Activated T-cell treated with anti-CD3 and anti-CD28 coated beads, Interleukin-2, amount 50 U/mL, for 72 hours (primary cell): ENCODE measurements around the gene PGBD5. TPM values are rescaled to one million over a fixed set of nuclear protein-coding genes. Genes with fewer than 3 reads are reported as not detected.

ENCODE experiments used
- ATAC-seq, 2 donors: fragments of 150-1000 bp; cut with Tn5 transposase; replicated peaks in 1 of 2; 2 replicates each; pipeline ENCODE4 v1.10.0; 2021; ENCODE audit warnings: moderate library complexity in 2 of 2, mild to moderate bottlenecking in 1 of 2
- DNase-seq, 2 donors: peaks; one replicate each; pipeline ENCODE4 v3.0.0; 2021 to 2022; ENCODE audit warnings: mixed read lengths in 1 of 2
- H3K27ac Mint-ChIP-seq: one replicate; pipeline ENCODE4 v1.8.0; 2022; ENCODE audit warnings: mild to moderate bottlenecking, moderate library complexity, mixed read lengths
- H3K27me3 Mint-ChIP-seq: one replicate; pipeline ENCODE4 v1.8.0; 2022; ENCODE audit warnings: low read depth, mixed read lengths
- H3K36me3 Mint-ChIP-seq, 2 donors: one replicate each; pipeline ENCODE4 v1.8.0; 2022; ENCODE audit warnings: mixed read lengths in 2 of 2, mild to moderate bottlenecking in 1 of 2; ENCODE audit not compliant: insufficient read depth in 2 of 2
- H3K4me1 Mint-ChIP-seq: one replicate; pipeline ENCODE4 v1.8.0; 2022; ENCODE audit warnings: low read depth, mixed read lengths
- H3K4me3 Mint-ChIP-seq, 2 donors: one replicate each; pipeline ENCODE4 v1.8.0; 2022; ENCODE audit warnings: mild to moderate bottlenecking in 2 of 2, mixed read lengths in 2 of 2, moderate library complexity in 2 of 2
- H3K9me3 Mint-ChIP-seq, 2 donors: one replicate each; pipeline ENCODE4 v1.8.0; 2022; ENCODE audit warnings: mixed read lengths in 2 of 2
- total RNA-seq, 2 donors: library from RNA; stranded (reverse); gene quantifications; one replicate each; pipeline ENCODE4 v1.2.3, GENCODE V29; 2022

Gene PGBD5
- total RNA-seq, 2 donors from 2014 or later = 0.12 TPM; not detected in 1

DNA sequence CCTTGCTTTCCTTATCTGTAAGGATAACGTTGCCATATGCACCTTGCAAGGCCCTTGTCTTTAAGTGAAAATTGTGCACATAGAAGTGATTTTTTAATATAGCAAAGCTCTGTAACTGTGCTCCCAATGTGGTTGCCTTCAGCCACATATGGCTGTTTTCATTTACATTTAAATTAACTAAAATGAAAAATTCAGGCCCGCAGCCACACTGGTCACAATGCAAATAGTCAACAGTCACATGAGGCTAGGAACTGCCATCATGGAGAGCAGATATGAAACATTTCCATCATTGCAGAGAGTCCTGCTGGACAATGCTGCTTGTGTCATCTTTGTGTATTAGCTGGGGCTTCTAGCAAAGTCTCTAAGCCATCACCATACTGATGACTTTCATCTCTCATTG lies 83.4 kb downstream of the PGBD5 start:
- no peak for DNase-seq
- Mint-ChIP-seq H3K4me1 (no peaks in the 10 kb centered on the region), H3K36me3 (no peaks in the 10 kb centered on the region), H3K27me3 (peaks cover 27% of the 10 kb centered on the region), H3K27ac (no peak overlapping the region), H3K4me3 (no peak overlapping the region), H3K9me3 (no peaks in the 10 kb centered on the region)
- ATAC-seq = no peak

DNA sequence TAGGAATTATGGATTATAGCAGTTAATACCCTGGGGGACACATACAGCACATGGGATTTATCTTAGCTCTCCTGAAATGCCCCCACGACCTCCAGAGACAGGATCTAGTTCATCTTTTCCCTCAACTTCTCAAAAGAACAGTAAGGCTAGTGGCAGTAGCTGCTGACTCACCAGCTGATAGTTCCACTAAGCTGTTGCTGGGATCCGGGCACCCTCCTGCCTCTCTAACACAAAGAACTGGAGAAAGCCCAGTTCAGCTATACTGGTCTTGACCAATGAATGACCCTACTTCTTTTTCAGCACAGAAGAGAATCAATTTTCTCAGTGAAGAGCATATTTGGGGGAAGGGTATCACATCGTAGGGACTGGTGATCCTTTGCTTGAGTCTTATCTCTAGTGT lies 84.1 kb downstream of the PGBD5 start:
- Mint-ChIP-seq H3K4me1 (no peaks in the 10 kb centered on the region), H3K9me3 (no peaks in the 10 kb centered on the region), H3K27me3 (peaks cover 32% of the 10 kb centered on the region), H3K36me3 (no peaks in the 10 kb centered on the region), H3K27ac (no peak overlapping the region), H3K4me3 (no peak overlapping the region)
- DNase-seq (no peak), ATAC-seq (no peak)

DNA sequence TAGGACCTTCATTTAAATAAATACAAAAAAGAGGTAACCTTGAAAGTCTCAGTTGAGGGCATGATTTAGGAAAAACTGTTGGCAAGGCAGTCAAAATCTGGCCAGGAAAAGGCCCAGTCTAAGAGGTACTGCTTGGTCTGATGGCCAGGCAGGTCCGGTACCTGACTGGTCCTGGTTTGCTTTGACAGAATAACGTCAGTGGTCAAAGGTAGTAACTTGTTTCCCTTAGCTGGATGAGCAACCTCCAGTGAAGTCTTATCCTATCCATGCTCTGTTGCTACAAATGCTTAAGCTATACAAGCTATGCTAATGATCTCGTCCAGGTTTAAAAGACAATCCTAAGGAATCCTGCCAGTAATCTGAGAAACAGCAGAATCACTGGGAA lies 85.0 kb downstream of the PGBD5 start:
- H3K4me3 Mint-ChIP-seq = no peak overlapping the region
- no peaks in the 10 kb centered on the region for H3K9me3 Mint-ChIP-seq
- no peaks in the 10 kb centered on the region for H3K36me3 Mint-ChIP-seq
- no peaks in the 10 kb centered on the region for H3K4me1 Mint-ChIP-seq
- ATAC-seq = no peak
- DNase-seq = no peak
- no peak overlapping the region for H3K27ac Mint-ChIP-seq
- peaks cover 35% of the 10 kb centered on the region for H3K27me3 Mint-ChIP-seq

DNA sequence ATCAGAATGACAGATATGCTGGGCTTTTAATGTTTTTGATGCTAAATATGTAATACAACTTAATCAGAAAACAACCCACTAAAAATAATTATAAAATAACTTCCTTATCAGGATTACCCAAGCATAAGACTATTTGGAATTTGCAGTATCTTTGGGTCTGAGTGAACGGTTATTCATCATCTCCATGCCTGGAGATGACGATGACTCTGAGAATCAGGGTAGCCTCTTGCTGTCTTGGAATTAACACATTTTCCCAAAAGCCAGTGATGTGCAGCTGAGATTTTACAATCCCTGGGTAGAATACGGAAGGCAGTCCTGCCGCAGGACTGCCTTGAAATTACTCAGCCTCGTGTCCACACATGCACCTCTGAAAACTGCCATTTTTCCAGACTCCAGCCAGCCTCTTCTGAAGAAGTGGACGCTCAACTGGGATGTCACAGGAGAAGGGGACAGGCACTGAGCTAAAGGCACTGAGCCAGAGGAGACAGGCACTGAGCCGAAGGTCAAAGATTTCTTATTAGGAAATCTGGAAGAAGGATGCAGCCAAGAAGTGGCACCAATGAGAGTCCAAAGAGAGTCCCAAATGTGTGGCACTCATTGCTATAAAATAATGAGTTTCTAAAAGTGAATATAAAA lies 85.5 kb downstream of the PGBD5 start:
- ATAC-seq = no peak
- H3K9me3 Mint-ChIP-seq = no peaks in the 10 kb centered on the region

DNA sequence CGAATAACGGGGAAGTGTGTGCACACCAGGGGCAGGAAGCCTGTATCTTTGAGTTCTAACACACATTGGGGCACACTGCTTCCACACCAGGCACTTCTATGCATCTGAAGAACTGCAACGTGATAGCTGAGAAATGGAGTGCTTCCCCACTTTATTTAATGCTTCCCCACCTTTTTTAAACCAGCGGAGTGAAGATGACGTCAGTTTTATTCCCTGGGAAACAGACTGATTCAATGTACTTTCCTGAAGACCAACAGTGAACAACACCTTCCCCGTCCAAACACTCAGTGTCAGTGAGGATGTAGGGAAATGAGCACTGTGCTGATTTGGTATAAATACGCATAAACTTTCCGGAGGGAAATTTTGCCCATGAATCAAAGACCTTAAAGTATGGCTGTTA lies 87.1 kb downstream of the PGBD5 start:
- peaks cover 24% of the 10 kb centered on the region for H3K27me3 Mint-ChIP-seq
- DNase-seq (no peak), ATAC-seq (no peak)
- H3K27ac Mint-ChIP-seq = no peak overlapping the region
- H3K4me3 Mint-ChIP-seq = no peak overlapping the region
- H3K36me3 Mint-ChIP-seq = no peaks in the 10 kb centered on the region
- no peaks in the 10 kb centered on the region for H3K4me1 Mint-ChIP-seq
- H3K9me3 Mint-ChIP-seq = no peaks in the 10 kb centered on the region

More for the DNA sequence above, 85.5 kb downstream of the PGBD5 start:
- no peaks in the 10 kb centered on the region for H3K36me3 Mint-ChIP-seq
- no peak overlapping the region for H3K27ac Mint-ChIP-seq
- no peak overlapping the region for H3K4me3 Mint-ChIP-seq
- peaks cover 35% of the 10 kb centered on the region for H3K27me3 Mint-ChIP-seq
- DNase-seq = no peak
- no peaks in the 10 kb centered on the region for H3K4me1 Mint-ChIP-seq

DNA sequence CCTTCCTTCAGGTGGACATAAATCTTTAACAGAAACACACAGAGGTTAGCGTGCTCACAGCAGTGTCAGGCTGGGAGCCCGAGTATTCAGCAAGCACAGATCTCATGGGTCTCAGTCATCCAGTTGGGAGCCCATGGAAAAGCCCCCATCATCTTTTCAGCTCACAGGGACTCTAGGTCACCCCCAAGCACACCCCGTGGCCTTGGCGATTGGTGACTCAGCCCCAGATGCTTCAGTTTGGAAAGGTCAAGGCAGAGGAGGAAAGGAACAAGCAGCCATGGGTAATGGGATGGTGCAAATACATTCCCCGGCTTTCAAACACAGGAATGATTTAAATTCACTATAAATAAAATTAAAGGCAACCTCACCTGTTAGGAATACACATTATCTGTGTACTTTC lies 88.9 kb downstream of the PGBD5 start:
- H3K27ac Mint-ChIP-seq = no peak overlapping the region
- ATAC-seq = no peak
- H3K36me3 Mint-ChIP-seq = no peaks in the 10 kb centered on the region
- no peak for DNase-seq
- H3K27me3 Mint-ChIP-seq = peaks cover 13% of the 10 kb centered on the region
- no peak overlapping the region for H3K4me3 Mint-ChIP-seq
- no peaks in the 10 kb centered on the region for H3K9me3 Mint-ChIP-seq
- H3K4me1 Mint-ChIP-seq = no peaks in the 10 kb centered on the region

DNA sequence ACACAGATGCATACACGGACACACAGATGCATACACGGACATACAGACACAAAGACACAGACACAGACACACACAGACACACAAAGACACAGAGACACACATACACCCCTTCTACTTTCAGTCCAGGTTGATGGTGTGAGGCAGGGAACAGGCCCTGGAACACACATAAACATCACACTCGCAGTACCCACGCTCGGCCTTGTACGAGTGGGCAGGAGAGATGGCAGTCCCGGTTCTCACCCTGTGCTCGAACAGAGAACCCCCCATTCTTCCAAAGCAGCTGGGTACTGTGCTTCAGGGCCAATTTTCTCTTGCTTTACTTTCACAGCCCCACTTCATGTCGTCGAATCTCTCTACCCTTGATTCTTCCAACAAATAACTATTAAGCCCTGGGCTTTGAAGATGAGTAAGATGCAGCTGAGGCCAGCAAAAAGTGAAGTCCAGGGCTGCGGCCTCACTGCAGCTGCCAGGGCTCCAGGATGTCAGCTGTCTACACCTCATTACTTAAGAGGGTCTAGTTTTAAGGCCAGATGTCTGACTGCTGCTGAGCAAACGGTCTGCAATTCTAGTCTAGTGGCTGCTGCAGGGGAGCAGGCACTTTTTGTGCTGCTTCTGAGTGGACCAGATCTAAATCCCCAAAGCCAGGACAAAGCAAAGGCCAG lies 90.1 kb downstream of the PGBD5 start:
- ATAC-seq (no peak), DNase-seq (no peak)
- no peaks in the 10 kb centered on the region for H3K4me1 Mint-ChIP-seq
- no peak overlapping the region for H3K27ac Mint-ChIP-seq
- H3K9me3 Mint-ChIP-seq = no peaks in the 10 kb centered on the region
- peaks cover 10% of the 10 kb centered on the region for H3K27me3 Mint-ChIP-seq
- no peak overlapping the region for H3K4me3 Mint-ChIP-seq
- H3K36me3 Mint-ChIP-seq = no peaks in the 10 kb centered on the region

DNA sequence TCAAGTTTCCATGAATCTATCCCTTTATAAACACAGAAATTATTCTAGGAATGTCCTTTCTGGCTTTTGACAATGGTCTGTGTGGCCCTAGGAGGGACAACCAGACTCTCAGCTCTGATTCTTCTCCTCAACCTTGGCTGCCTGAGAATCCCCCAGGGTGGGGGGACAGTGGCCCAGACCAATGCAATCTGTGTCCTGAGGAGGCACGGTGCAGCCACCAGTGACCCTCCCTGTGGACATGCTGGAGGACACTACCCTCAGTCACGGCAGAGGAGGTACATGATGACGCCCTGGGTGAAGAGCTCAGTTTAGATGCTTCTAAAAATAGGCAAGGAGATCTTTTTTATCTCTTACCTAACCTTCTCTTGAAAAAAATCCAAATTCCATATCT lies 91.7 kb downstream of the PGBD5 start:
- Mint-ChIP-seq H3K36me3 (no peaks in the 10 kb centered on the region), H3K27me3 (peaks cover 13% of the 10 kb centered on the region), H3K4me1 (no peaks in the 10 kb centered on the region), H3K27ac (no peak overlapping the region), H3K9me3 (no peaks in the 10 kb centered on the region), H3K4me3 (no peak overlapping the region)
- ATAC-seq (no peak), DNase-seq (no peak)

DNA sequence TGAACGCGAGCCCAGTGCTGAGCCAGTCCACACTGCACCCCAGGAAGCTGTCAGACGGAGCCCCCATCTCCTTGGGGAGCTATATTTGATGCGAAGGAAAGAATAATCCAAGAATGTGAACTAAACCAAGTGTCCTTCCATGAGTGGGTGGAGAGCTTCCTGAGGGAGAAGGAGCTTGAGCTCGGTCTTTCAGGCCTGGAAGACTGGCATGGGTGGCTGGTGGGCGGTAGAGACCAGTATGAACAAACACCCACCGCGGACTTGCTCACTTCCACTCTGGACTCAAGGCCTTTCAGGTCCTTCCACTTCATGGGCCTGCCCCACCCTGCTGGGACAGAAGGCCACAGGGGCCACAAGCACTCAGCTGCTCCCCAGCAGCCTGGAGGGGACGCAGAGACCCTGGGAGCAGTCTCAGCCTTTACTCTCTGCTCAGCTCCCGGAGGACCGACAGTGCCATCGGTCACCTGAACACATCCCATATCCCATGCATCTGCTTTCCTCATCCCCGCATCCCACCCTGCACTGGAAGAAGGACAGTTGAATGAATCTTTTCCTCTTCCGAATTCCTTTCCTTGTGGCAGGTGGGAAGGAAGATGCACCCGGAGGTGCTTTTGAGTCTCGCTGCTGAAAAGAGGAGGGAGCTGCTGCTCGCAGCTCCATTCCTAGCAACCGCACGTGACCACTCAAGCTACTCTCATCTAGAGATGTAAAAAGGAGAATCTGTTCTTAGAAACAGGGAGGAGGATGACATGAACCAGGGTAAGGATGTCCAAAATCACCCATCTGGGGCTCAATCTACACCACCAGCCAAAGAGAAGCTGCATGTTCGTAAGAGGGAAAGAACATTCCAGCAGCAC lies 92.3 kb downstream of the PGBD5 start:
- Mint-ChIP-seq H3K27me3 (peaks cover 15% of the 10 kb centered on the region), H3K27ac (no peak overlapping the region), H3K4me3 (no peak overlapping the region), H3K9me3 (no peaks in the 10 kb centered on the region), H3K36me3 (no peaks in the 10 kb centered on the region), H3K4me1 (no peaks in the 10 kb centered on the region)
- no peak for DNase-seq
- no peak for ATAC-seq

DNA sequence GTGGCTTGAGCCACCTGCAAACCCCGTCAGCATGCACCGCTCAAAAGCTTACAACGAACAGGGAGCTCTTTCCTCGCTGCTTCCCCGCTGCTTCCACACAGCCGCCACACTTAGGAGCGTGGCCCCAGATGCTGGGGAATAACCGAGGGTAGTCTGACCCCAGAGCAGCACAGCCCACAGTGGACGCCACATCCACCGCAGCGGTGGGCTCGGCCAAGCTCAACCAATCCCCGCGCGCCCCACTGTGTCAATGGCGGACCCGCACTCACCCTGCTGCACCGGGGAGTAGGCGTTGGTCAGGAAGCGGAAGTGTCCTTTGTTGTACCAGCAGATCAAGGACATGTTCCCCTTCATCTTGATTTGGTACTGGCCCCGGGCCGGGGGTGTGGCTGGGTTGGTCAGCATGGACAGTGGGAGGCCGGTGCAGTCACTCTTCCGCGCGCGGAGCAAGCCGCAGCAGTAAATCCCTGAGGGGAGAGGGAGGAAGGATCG lies 93.5 kb downstream of the PGBD5 start:
- Mint-ChIP-seq H3K4me1 (peaks cover 8% of the 10 kb centered on the region), H3K36me3 (no peaks in the 10 kb centered on the region), H3K9me3 (no peaks in the 10 kb centered on the region), H3K27me3 (peaks cover 13% of the 10 kb centered on the region), H3K4me3 (no peak overlapping the region), H3K27ac (no peak overlapping the region)
- ATAC-seq (no peak), DNase-seq (no peak)

DNA sequence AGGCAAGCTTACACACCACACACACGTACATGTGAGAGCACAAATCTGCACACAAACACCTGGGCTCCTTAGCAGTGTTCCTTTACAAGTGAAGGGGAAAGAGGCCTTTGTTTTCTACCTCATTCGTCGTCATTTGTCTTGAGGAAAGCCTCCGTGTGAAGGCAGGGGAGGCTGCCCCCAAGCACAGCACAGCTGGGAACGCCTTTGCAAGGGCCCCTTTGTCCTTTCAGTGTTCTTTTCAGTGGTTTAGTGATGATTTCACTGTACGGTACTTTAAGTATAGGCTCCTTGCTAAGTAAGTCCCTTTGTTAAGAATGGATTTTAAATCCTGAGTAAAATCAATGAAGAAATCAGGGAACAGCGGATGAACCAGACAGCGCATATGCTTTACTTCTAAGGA lies 94.1 kb downstream of the PGBD5 start:
- peaks cover 8% of the 10 kb centered on the region for H3K27me3 Mint-ChIP-seq
- H3K4me3 Mint-ChIP-seq = no peak overlapping the region
- no peak overlapping the region for H3K27ac Mint-ChIP-seq
- ATAC-seq (no peak), DNase-seq (no peak)
- no peaks in the 10 kb centered on the region for H3K36me3 Mint-ChIP-seq
- H3K4me1 Mint-ChIP-seq = peaks cover 8% of the 10 kb centered on the region
- no peaks in the 10 kb centered on the region for H3K9me3 Mint-ChIP-seq

DNA sequence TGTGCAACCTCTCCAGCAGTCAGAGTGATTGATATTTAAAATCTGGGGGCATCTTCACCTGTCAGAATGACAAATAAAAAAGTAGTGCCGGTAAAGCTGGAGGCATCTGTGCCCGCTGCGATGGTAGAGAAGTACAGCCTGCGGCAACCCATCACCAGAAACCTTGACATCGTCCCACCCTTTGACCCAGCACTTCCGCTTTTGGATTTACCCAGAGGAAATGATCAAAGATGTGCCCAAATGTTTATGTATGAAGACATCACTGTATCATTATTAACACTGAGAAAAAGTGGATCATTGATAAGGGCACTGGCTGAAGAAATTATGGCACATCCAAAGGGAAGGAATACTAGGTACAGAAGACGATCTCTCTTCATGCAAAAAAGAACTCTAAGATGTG lies 96.0 kb downstream of the PGBD5 start:
- Mint-ChIP-seq H3K9me3 (no peaks in the 10 kb centered on the region), H3K36me3 (no peaks in the 10 kb centered on the region), H3K27me3 (peaks cover 5% of the 10 kb centered on the region), H3K27ac (no peak overlapping the region), H3K4me3 (no peak overlapping the region), H3K4me1 (peaks cover 8% of the 10 kb centered on the region)
- no peak for ATAC-seq
- no peak for DNase-seq

DNA sequence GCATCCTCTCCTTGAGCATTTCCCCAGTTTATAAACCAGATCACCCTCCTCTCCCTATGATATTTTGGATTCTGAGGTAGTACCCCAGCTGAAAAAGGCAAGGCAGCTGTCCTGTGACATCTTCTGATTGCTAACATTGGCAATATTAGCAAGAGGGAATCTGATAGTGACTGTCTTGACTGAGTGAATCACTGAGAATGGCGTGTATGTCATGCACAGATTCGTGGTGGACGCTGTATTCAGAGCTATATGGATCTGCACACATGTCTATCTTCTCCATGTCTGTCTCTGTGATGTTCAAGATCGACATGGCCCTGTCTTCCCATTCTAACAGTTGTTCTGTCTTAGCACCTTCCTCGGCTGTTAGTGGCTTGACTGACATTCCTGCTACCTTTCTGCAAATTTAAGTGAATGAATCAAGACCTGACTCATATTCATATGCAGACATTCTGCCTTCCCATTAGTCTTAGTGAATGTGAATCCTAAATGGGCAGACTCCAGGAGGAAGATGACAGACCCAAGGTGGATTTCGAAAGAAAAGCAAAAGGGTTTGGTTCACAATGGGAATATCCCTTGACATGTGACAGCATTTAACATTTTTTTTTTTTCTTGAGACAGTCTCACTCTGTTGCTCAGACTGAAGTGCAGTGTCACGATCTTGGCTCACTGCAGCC lies 97.7 kb downstream of the PGBD5 start:
- Mint-ChIP-seq H3K27ac (peak overlapping the region; percentile 29), H3K9me3 (no peaks in the 10 kb centered on the region), H3K27me3 (peaks cover 5% of the 10 kb centered on the region), H3K4me3 (peak overlapping the region in 1 of 2 donors; percentile 70), H3K36me3 (no peaks in the 10 kb centered on the region), H3K4me1 (peaks cover 8% of the 10 kb centered on the region)
- DNase-seq = no peak
- ATAC-seq = peak; percentile 39
